Endodermal cell (in vitro differentiated cells): ENCODE data around the gene POC1A. TPM values are rescaled to one million over a fixed set of nuclear protein-coding genes. Genes with fewer than 3 reads are reported as not detected.
A peak's percentile ranks its signal among the peaks of the same experiment; 100 is the strongest.

Source experiments
- DNase-seq: peaks from one replicate; pipeline ENCODE4 v3.0.0-alpha.2; 2017
- H3K27ac ChIP-seq: 2 replicates; pipeline ENCODE4 v1.5.1; 2013; ENCODE audit warnings: mild to moderate bottlenecking, low read depth, low read length, moderate library complexity
- H3K27me3 ChIP-seq: 2 replicates; pipeline ENCODE4 v1.6.1; 2013; ENCODE audit warnings: mild to moderate bottlenecking, low read length, moderate library complexity; ENCODE audit not compliant: insufficient read depth, control insufficient read depth, poor library complexity, severe bottlenecking
- H3K36me3 ChIP-seq: 2 replicates; pipeline ENCODE4 v1.7.0; 2013; ENCODE audit warnings: mild to moderate bottlenecking, low read length, moderate library complexity; ENCODE audit not compliant: control insufficient read depth, insufficient read depth
- H3K4me1 ChIP-seq: one replicate; pipeline ENCODE4 v1.7.0; 2013; ENCODE audit warnings: low read length; ENCODE audit not compliant: control insufficient read depth, insufficient read depth
- H3K4me3 ChIP-seq: 2 replicates; pipeline ENCODE4 v1.5.1; 2013; ENCODE audit warnings: mild to moderate bottlenecking, low read length, moderate library complexity
- H3K9ac ChIP-seq: 2 replicates; pipeline ENCODE4 v1.6.1; 2013; ENCODE audit warnings: mild to moderate bottlenecking, low read length, moderate library complexity; ENCODE audit not compliant: poor library complexity, severe bottlenecking; ENCODE audit errors: extremely low read depth
- H3K9me3 ChIP-seq: 2 replicates; pipeline ENCODE4 v1.6.1; 2013; ENCODE audit warnings: mild to moderate bottlenecking, low read length, moderate library complexity; ENCODE audit not compliant: control insufficient read depth
- H3K27ac Mint-ChIP-seq: 2 replicates; pipeline ENCODE4 v1.8.0; 2020; ENCODE audit warnings: mixed read lengths
- H3K27me3 Mint-ChIP-seq: 2 replicates; pipeline ENCODE4 v1.8.0; 2021; ENCODE audit warnings: mild to moderate bottlenecking, mixed read lengths; ENCODE audit not compliant: insufficient read depth
- H3K36me3 Mint-ChIP-seq: 2 replicates; pipeline ENCODE4 v1.8.0; 2020; ENCODE audit warnings: low read depth, mixed read lengths
- H3K4me1 Mint-ChIP-seq: 2 replicates; pipeline ENCODE4 v1.8.0; 2020; ENCODE audit warnings: mixed read lengths
- H3K4me3 Mint-ChIP-seq: 2 replicates; pipeline ENCODE4 v1.8.0; 2020; ENCODE audit warnings: mild to moderate bottlenecking, moderate library complexity, mixed read lengths
- H3K9me3 Mint-ChIP-seq: 2 replicates; pipeline ENCODE4 v1.8.0; 2020; ENCODE audit warnings: mild to moderate bottlenecking, mixed read lengths
- CTCF ChIP-seq: fragments of 200-600 bp; sonication (generic); conservative IDR thresholded peaks from 2 replicates; pipeline ENCODE4 v1.5.0; 2021; ENCODE audit warnings: antibody characterized with exemption, mild to moderate bottlenecking
- WGBS, 2 experiments: methylation state at CpG; one replicate each; pipeline versions ENCODE4 v1.1.5 to v1.1.7; 2013; ENCODE audit warnings: missing lambda C conversion rate in 2 of 2, mixed read lengths in 1 of 2; ENCODE audit not compliant: insufficient coverage in 1 of 2, insufficient read length in 1 of 2; 5-methylcytosine and 5-hydroxymethylcytosine counted together
- total RNA-seq, 2 donors: library from RNA; stranded (reverse); fragmentation: NEBNext Ultra II Directional in 1 of 2; extraction: Animal tissue kit (Norgen Biotek cat#: 25700) in 1 of 2; gene quantifications; 2 replicates in 1 of 2; 3 replicates in 1 of 2; pipeline ENCODE4 v1.2.1, GENCODE V29; 2021

Gene POC1A
- total RNA-seq, 2 donors from 2014 or later, result 19.7 to 24.0 TPM

- Histone ChIP-seq H3K4me3 (no peak overlapping the region), H3K9ac (no peak overlapping the region), H3K36me3 (no peaks in the 10 kb centered on the region), H3K4me1 (no peaks in the 10 kb centered on the region), H3K27me3 (no peaks in the 10 kb centered on the region), H3K9me3 (no peaks in the 10 kb centered on the region), H3K27ac (no peak overlapping the region)
- H3K27ac Mint-ChIP-seq, result no peak overlapping the region
- H3K27me3 Mint-ChIP-seq, result no peaks in the 10 kb centered on the region
- no peak for TF ChIP-seq CTCF
- H3K4me1 Mint-ChIP-seq, result no peaks in the 10 kb centered on the region
- 92 to 98% methylated on average over 6 to 11 of the region's 12 CpGs for WGBS, 2 experiments
- H3K4me3 Mint-ChIP-seq, result no peak overlapping the region
- H3K36me3 Mint-ChIP-seq, result no peaks in the 10 kb centered on the region
- no peaks in the 10 kb centered on the region for H3K9me3 Mint-ChIP-seq
- DNase-seq, result no peak
Observed at GRCh38 chr3:52028572-52028971, 125.7 kb downstream of the POC1A start.

DNA sequence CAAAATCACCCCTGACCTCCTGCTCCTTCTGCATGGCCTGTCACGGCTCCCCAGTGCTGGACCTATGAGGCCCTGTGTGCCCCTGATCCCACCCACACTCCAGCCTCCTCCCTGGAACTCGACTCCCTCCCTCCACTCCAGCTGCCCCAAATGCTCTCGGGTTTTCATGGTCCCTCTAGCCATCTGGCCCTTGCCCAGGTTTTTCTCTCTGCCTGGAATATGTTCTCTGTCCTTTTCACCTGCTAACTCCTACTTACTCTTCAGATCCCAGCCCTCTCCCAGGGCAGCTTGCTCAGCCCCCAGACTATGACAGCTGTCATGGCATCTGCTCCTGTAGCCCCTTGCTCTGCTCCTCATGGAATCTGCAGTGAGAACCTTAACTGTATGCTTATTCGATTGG, 128.2 kb downstream of the POC1A start:
- H3K9me3 Mint-ChIP-seq, result no peaks in the 10 kb centered on the region
- no peak overlapping the region for H3K4me3 Mint-ChIP-seq
- DNase-seq, result no peak
- WGBS, 2 experiments, result 87 to 90% methylated on average over 2 to 4 of the region's 4 CpGs
- no peak overlapping the region for H3K27ac Mint-ChIP-seq
- Histone ChIP-seq H3K36me3 (no peaks in the 10 kb centered on the region), H3K9me3 (no peaks in the 10 kb centered on the region), H3K27me3 (no peaks in the 10 kb centered on the region), H3K9ac (no peak overlapping the region), H3K4me1 (no peaks in the 10 kb centered on the region), H3K27ac (peak overlapping the region; percentile 7), H3K4me3 (no peak overlapping the region)
- peaks cover 5% of the 10 kb centered on the region for H3K4me1 Mint-ChIP-seq
- H3K36me3 Mint-ChIP-seq, result no peaks in the 10 kb centered on the region
- no peak for TF ChIP-seq CTCF
- H3K27me3 Mint-ChIP-seq, result no peaks in the 10 kb centered on the region

DNA sequence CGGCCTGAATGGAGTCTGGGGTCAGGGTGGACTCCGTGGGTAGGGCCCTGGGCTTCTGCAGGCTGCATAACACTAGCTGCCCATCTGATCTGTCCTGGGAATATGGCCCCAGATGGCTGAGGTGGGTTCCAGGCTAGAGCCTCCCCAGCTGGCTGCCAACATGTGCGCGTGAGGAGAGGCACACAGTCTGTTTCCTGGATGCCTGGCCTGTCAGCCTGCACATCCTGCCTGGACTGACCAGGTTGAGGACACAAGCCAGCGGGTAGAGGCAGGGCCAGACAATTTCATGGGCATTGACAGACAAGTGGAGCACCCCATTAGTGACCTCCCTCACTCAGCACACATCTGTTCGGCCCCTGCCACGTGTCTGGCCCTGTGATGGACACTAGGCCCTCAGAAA, 128.8 kb downstream of the POC1A start:
- Mint-ChIP-seq H3K27ac (no peak overlapping the region), H3K4me3 (no peak overlapping the region), H3K36me3 (no peaks in the 10 kb centered on the region), H3K27me3 (no peaks in the 10 kb centered on the region), H3K4me1 (peaks cover 5% of the 10 kb centered on the region), H3K9me3 (no peaks in the 10 kb centered on the region)
- no peaks in the 10 kb centered on the region for H3K36me3 ChIP-seq
- WGBS, 2 experiments, result 92 to 95% methylated on average over 4 to 7 of the region's 7 CpGs
- H3K9me3 ChIP-seq, result no peaks in the 10 kb centered on the region
- no peak for TF ChIP-seq CTCF
- H3K27ac ChIP-seq, result peak overlapping the region; percentile 7
- no peak overlapping the region for H3K9ac ChIP-seq
- no peaks in the 10 kb centered on the region for H3K4me1 ChIP-seq
- no peak for DNase-seq
- no peak overlapping the region for H3K4me3 ChIP-seq
- H3K27me3 ChIP-seq, result no peaks in the 10 kb centered on the region

Other genes with a start within 250 kb of the POC1A start
- 10 to 100 TPM; 38.6 to 89.3 TPM for gene RRP9, start 212.5 kb downstream of the POC1A start, total RNA-seq
- 1 to 10 TPM; 4.5 to 5.7 TPM for gene PARP3, start 212.1 kb downstream of the POC1A start, total RNA-seq
- gene GPR62, start 199.0 kb downstream of the POC1A start, total RNA-seq, result under 1 TPM; 0.40 to 0.44 TPM
- gene PCBP4, start 187.0 kb downstream of the POC1A start, total RNA-seq, result 10 to 100 TPM; 54.1 to 68.1 TPM
- 10 to 100 TPM; 11.4 to 12.9 TPM for gene ABHD14B, start 180.4 kb downstream of the POC1A start, total RNA-seq
- gene ABHD14A, start 179.4 kb downstream of the POC1A start, total RNA-seq, result 10 to 100 TPM in 1 of 2 donors, 1 to 10 TPM in 1; 9.6 to 10.1 TPM
- gene ACY1, start 170.9 kb downstream of the POC1A start, total RNA-seq, result 10 to 100 TPM; 58.2 to 69.4 TPM
- gene RPL29, start 158.5 kb downstream of the POC1A start, total RNA-seq, result 1,000 to 10,000 TPM; 1,325 to 1,600 TPM
- 10 to 100 TPM; 14.2 to 16.7 TPM for gene DUSP7, start 97.9 kb downstream of the POC1A start, total RNA-seq
- 10 to 100 TPM; 33.6 to 50.1 TPM for gene ALAS1, start 43.7 kb upstream of the POC1A start, total RNA-seq
- gene TLR9, start 71.2 kb upstream of the POC1A start, total RNA-seq, result under 1 TPM in 1 of 2 donors, not detected in 1; 0.11 TPM
- gene TWF2, start 84.7 kb upstream of the POC1A start, total RNA-seq, result 10 to 100 TPM; 40.7 to 41.9 TPM
- 1 to 10 TPM; 6.7 to 6.8 TPM for gene PPM1M, start 91.3 kb upstream of the POC1A start, total RNA-seq
- 10 to 100 TPM; 78.4 to 84.2 TPM for gene WDR82, start 124.2 kb upstream of the POC1A start, total RNA-seq
- 10 to 100 TPM; 21.7 to 28.4 TPM for gene GLYCTK, start 133.4 kb upstream of the POC1A start, total RNA-seq
- gene DNAH1, start 161.9 kb upstream of the POC1A start, total RNA-seq, result 1 to 10 TPM; 4.9 to 5.5 TPM